ENCODE data around the gene DCAF11.

DCAF11 gene

GRCh38 chr14:24086193-24086955 is 28.2 kb upstream of the DCAF11 start:
- Histone ChIP-seq H3K4me1 (peaks cover 0 to 5% (median 4%) of the 10 kb centered on the region in 4 donors), H3K27me3 (peaks cover 0 to 3% of the 10 kb centered on the region in 2 donors), H3K27ac (no peak overlapping the region), H3K4me3 (no peak overlapping the region), H3K9me3 (no peaks in the 10 kb centered on the region), H3K36me3 (no peaks in the 10 kb centered on the region)
- TF ChIP-seq, protein P1, sequence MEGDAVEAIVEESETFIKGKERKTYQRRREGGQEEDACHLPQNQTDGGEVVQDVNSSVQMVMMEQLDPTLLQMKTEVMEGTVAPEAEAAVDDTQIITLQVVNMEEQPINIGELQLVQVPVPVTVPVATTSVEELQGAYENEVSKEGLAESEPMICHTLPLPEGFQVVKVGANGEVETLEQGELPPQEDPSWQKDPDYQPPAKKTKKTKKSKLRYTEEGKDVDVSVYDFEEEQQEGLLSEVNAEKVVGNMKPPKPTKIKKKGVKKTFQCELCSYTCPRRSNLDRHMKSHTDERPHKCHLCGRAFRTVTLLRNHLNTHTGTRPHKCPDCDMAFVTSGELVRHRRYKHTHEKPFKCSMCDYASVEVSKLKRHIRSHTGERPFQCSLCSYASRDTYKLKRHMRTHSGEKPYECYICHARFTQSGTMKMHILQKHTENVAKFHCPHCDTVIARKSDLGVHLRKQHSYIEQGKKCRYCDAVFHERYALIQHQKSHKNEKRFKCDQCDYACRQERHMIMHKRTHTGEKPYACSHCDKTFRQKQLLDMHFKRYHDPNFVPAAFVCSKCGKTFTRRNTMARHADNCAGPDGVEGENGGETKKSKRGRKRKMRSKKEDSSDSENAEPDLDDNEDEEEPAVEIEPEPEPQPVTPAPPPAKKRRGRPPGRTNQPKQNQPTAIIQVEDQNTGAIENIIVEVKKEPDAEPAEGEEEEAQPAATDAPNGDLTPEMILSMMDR (IDR thresholded peaks at IDR 0.05) = no peak
- no peak for DNase-seq
- intact Hi-C loops (cut with DNase I; ENCODE audit: low total_unique reads) = no loop called here

DNA sequence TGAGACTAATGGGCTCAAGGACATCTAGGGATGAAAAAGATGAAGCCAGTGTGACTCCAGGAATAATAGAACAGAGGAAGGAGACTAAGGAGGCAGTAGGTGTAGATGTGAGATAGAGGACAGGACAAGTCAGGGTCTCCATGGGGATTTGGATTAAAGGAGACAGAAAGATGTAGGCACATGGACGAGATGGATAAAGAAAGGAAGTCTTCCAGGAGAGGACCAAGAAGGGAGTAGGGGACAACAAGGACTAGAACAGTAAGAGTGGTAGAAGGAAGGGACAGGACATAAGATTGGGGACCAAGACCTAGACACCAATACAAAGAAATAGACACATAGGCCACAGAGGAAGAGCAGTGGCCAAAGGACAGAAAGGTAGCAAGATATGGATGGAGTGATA is 27.6 kb upstream of the DCAF11 start:
- no peaks in the 10 kb centered on the region for H3K9me3 ChIP-seq
- TF ChIP-seq, protein P1 (IDR thresholded peaks at IDR 0.05) = no peak
- no peaks in the 10 kb centered on the region for H3K36me3 ChIP-seq
- intact Hi-C loops (cut with DNase I; ENCODE audit: low total_unique reads) = no loop called here
- no peak overlapping the region for H3K4me3 ChIP-seq
- no peaks in the 10 kb centered on the region for H3K27me3 ChIP-seq
- H3K4me1 ChIP-seq = no peaks in the 10 kb centered on the region
- H3K27ac ChIP-seq = no peak overlapping the region
- DNase-seq = no peak

DNA sequence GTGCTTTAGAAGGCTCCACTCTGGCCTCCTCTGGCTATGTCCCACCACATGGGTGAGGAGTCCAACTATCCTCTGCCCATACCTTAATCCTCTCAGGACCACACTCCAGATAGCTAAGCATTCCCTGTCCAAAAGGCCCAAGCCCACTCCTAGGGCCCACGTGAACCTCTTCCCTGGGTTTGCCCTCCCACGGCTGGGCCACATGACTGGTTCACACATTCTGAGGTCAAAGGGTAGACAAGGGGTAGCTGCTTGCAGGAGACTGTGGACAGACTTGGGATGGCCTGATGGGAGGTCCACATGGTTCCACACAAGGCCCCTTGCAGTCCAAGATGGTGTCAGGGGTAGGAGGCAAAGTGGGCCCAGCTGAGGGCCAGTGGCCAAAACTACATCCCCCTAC is 26.5 kb upstream of the DCAF11 start:
- Histone ChIP-seq H3K4me1 (peaks cover 0 to 3% (median 1%) of the 10 kb centered on the region in 4 donors), H3K27ac (no peak overlapping the region), H3K27me3 (no peaks in the 10 kb centered on the region), H3K4me3 (no peak overlapping the region), H3K36me3 (no peaks in the 10 kb centered on the region), H3K9me3 (no peaks in the 10 kb centered on the region)
- TF ChIP-seq, protein P1 (IDR thresholded peaks at IDR 0.05) = no peak
- intact Hi-C loops (cut with DNase I; ENCODE audit: low total_unique reads) = no loop called here
- no peak for DNase-seq

- TF ChIP-seq, protein P1 (IDR thresholded peaks at IDR 0.05) = no peak
- DNase-seq = no peak
- Histone ChIP-seq H3K9me3 (no peaks in the 10 kb centered on the region), H3K4me3 (no peak overlapping the region), H3K27me3 (no peaks in the 10 kb centered on the region), H3K4me1 (peaks cover 0 to 13% (median 10%) of the 10 kb centered on the region in 4 donors), H3K27ac (no peak overlapping the region), H3K36me3 (no peaks in the 10 kb centered on the region)
- intact Hi-C loops (cut with DNase I; ENCODE audit: low total_unique reads) = loop anchor here (5.0 kb wide), 1 partner anchor 33 kb away; no protein-coding TSS in a partner anchor
Observed at GRCh38 chr14:24089890-24090289, 24.7 kb upstream of the DCAF11 start.

GRCh38 chr14:24092110-24092504 is 22.5 kb upstream of the DCAF11 start:
- Histone ChIP-seq H3K27ac (peak overlapping the region in 1 of 2 donors; percentile 99), H3K4me3 (no peak overlapping the region), H3K9me3 (no peaks in the 10 kb centered on the region), H3K4me1 (peaks cover 0 to 23% (median 19%) of the 10 kb centered on the region in 4 donors), H3K36me3 (no peaks in the 10 kb centered on the region), H3K27me3 (no peaks in the 10 kb centered on the region)
- intact Hi-C loops (cut with DNase I; ENCODE audit: low total_unique reads) = loop anchor here (5.0 kb wide), 1 partner anchor 35 kb away; no protein-coding TSS in a partner anchor
- TF ChIP-seq, protein P1 (IDR thresholded peaks at IDR 0.05) = no peak
- no peak for DNase-seq
